HEK293 (cell line): ENCODE data around the gene FUOM.

Source experiments
- BCL11B ChIP-seq: fragments of 450-650 bp; formaldehyde crosslinking; IDR thresholded peaks from 2 replicates; pipeline ENCODE4 v1.5.1; 2016; ENCODE audit warnings: low read depth, missing biosample characterization, missing genetic modification characterization
- GLI4 ChIP-seq: fragments of 450-650 bp; formaldehyde crosslinking; IDR thresholded peaks from 2 replicates; pipeline ENCODE4 v1.5.1; 2016; ENCODE audit warnings: missing biosample characterization, missing genetic modification characterization
- KLF8 ChIP-seq: fragments of 450-650 bp; formaldehyde crosslinking; IDR thresholded peaks from 2 replicates; pipeline ENCODE4 v1.5.1; 2016; ENCODE audit warnings: missing biosample characterization, missing genetic modification characterization
- MZF1 ChIP-seq: fragments of 450-650 bp; formaldehyde crosslinking; IDR thresholded peaks from 2 replicates; pipeline ENCODE4 v1.5.1; 2017; ENCODE audit warnings: missing biosample characterization, missing genetic modification characterization, borderline replicate concordance
- TCF7L2 ChIP-seq: IDR thresholded peaks from 2 replicates; pipeline ENCODE4 v1.6.1; 2011; ENCODE audit warnings: low read depth, mild to moderate bottlenecking, inconsistent platforms, low read length, moderate library complexity, borderline replicate concordance
- YY1 ChIP-seq: fragments of 450-650 bp; formaldehyde crosslinking; IDR thresholded peaks from 2 replicates; pipeline ENCODE4 v1.5.1; 2018; ENCODE audit warnings: missing biosample characterization, missing genetic modification characterization
- ZBTB1 ChIP-seq: fragments of 450-650 bp; formaldehyde crosslinking; IDR thresholded peaks from 2 replicates; pipeline ENCODE4 v1.5.1; 2016; ENCODE audit warnings: missing biosample characterization, missing genetic modification characterization
- ZNF274 ChIP-seq, 2 experiments: fragments of 200-500 bp in 1 of 2; fragments of 450-650 bp in 1 of 2; sonication (Bioruptor generic) in 1 of 2; formaldehyde crosslinking in 1 of 2; IDR thresholded peaks; 2 replicates each; pipeline versions ENCODE4 v1.5.1 to v1.6.1; 2014 to 2016; ENCODE audit warnings: borderline replicate concordance in 1 of 2, inconsistent platforms in 1 of 2, low read length in 1 of 2, missing biosample characterization in 1 of 2, missing genetic modification characterization in 1 of 2
- TF ChIP-seq, protein P1 (sequence below): fragments of 450-650 bp; formaldehyde crosslinking; IDR thresholded peaks from 2 replicates; pipeline ENCODE4 v1.5.1; 2017; ENCODE audit warnings: missing biosample characterization, missing genetic modification characterization
- TF ChIP-seq, protein P2 (sequence below): fragments of 450-650 bp; formaldehyde crosslinking; IDR thresholded peaks from 2 replicates; pipeline ENCODE4 v1.5.1; 2016; ENCODE audit warnings: missing biosample characterization, missing genetic modification characterization
- TF ChIP-seq, protein P3 (sequence below): fragments of 450-650 bp; formaldehyde crosslinking; IDR thresholded peaks from 2 replicates; pipeline ENCODE4 v1.5.1; 2016; ENCODE audit warnings: missing biosample characterization, missing genetic modification characterization
- TF ChIP-seq, protein P4 (sequence below): fragments of 450-650 bp; formaldehyde crosslinking; IDR thresholded peaks from 2 replicates; pipeline ENCODE4 v1.5.1; 2016; ENCODE audit warnings: missing biosample characterization, missing genetic modification characterization, borderline replicate concordance
- TF ChIP-seq, protein P5 (sequence below): fragments of 450-650 bp; formaldehyde crosslinking; IDR thresholded peaks from 2 replicates; pipeline ENCODE4; 2016; ENCODE audit warnings: missing biosample characterization, missing genetic modification characterization

DNA sequence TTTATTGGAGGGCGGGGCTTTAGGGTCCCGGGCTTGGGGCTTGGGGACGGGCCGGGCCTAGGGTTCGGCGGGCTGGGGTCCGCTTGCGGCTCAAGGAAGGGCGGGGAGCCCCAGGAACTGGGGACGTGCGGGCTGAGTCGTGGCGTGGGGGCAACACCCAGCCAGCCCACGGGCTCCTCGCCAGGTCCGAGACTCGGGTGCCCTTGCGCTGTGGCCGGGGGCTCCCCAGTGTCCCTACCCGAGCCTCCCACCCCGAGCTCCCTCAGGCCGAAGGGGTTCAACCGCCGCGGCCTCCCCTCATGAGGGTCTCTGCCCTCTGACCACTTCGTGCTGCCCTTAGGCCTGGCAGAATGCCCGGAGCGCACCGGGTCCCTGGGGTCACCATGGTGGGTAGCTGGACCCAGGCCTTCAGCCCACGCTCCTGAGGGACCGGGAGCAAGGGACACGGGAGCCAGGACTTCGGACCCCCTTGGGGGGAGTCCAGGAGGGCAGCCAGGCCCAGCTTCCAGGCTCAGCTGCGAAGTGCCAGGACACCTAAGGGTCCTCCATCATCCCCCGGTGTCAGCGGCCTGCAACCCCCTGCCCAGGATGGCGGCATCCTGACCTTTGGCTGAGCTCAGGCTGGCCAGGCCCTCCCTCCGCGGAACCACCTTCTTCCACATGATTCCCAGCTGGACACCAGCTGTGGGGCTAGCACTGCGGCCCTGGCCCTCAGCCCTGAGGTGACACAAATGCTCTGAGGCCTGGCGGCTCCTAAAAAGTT lies 524 bp upstream of the FUOM start:
- TF ChIP-seq, protein P1, sequence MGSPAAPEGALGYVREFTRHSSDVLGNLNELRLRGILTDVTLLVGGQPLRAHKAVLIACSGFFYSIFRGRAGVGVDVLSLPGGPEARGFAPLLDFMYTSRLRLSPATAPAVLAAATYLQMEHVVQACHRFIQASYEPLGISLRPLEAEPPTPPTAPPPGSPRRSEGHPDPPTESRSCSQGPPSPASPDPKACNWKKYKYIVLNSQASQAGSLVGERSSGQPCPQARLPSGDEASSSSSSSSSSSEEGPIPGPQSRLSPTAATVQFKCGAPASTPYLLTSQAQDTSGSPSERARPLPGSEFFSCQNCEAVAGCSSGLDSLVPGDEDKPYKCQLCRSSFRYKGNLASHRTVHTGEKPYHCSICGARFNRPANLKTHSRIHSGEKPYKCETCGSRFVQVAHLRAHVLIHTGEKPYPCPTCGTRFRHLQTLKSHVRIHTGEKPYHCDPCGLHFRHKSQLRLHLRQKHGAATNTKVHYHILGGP (tag by site-specific recombination): no peak
- TF ChIP-seq, protein P2, sequence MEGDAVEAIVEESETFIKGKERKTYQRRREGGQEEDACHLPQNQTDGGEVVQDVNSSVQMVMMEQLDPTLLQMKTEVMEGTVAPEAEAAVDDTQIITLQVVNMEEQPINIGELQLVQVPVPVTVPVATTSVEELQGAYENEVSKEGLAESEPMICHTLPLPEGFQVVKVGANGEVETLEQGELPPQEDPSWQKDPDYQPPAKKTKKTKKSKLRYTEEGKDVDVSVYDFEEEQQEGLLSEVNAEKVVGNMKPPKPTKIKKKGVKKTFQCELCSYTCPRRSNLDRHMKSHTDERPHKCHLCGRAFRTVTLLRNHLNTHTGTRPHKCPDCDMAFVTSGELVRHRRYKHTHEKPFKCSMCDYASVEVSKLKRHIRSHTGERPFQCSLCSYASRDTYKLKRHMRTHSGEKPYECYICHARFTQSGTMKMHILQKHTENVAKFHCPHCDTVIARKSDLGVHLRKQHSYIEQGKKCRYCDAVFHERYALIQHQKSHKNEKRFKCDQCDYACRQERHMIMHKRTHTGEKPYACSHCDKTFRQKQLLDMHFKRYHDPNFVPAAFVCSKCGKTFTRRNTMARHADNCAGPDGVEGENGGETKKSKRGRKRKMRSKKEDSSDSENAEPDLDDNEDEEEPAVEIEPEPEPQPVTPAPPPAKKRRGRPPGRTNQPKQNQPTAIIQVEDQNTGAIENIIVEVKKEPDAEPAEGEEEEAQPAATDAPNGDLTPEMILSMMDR (tag by site-specific recombination): no peak
- TF ChIP-seq KLF8 (tag by site-specific recombination): 0 out of 2 replicates have a peak, but pooled peaks have one; percentile 18
- TF ChIP-seq ZBTB1 (tag by site-specific recombination): no peak
- no peak for TF ChIP-seq YY1 (tag by site-specific recombination)
- TF ChIP-seq, protein P3, sequence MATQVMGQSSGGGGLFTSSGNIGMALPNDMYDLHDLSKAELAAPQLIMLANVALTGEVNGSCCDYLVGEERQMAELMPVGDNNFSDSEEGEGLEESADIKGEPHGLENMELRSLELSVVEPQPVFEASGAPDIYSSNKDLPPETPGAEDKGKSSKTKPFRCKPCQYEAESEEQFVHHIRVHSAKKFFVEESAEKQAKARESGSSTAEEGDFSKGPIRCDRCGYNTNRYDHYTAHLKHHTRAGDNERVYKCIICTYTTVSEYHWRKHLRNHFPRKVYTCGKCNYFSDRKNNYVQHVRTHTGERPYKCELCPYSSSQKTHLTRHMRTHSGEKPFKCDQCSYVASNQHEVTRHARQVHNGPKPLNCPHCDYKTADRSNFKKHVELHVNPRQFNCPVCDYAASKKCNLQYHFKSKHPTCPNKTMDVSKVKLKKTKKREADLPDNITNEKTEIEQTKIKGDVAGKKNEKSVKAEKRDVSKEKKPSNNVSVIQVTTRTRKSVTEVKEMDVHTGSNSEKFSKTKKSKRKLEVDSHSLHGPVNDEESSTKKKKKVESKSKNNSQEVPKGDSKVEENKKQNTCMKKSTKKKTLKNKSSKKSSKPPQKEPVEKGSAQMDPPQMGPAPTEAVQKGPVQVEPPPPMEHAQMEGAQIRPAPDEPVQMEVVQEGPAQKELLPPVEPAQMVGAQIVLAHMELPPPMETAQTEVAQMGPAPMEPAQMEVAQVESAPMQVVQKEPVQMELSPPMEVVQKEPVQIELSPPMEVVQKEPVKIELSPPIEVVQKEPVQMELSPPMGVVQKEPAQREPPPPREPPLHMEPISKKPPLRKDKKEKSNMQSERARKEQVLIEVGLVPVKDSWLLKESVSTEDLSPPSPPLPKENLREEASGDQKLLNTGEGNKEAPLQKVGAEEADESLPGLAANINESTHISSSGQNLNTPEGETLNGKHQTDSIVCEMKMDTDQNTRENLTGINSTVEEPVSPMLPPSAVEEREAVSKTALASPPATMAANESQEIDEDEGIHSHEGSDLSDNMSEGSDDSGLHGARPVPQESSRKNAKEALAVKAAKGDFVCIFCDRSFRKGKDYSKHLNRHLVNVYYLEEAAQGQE (tag by site-specific recombination): no peak
- TF ChIP-seq, protein P4, sequence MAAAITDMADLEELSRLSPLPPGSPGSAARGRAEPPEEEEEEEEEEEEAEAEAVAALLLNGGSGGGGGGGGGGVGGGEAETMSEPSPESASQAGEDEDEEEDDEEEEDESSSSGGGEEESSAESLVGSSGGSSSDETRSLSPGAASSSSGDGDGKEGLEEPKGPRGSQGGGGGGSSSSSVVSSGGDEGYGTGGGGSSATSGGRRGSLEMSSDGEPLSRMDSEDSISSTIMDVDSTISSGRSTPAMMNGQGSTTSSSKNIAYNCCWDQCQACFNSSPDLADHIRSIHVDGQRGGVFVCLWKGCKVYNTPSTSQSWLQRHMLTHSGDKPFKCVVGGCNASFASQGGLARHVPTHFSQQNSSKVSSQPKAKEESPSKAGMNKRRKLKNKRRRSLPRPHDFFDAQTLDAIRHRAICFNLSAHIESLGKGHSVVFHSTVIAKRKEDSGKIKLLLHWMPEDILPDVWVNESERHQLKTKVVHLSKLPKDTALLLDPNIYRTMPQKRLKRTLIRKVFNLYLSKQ (tag by site-specific recombination): no peak
- no peak for TF ChIP-seq ZNF274 (IDR thresholded peaks at IDR 0.05; ENCODE audit: low read length)
- no peak for TF ChIP-seq ZNF274 (tag by site-specific recombination; IDR thresholded peaks at IDR 0.05; ENCODE audit: borderline replicate concordance)
- no peak for TF ChIP-seq BCL11B
- TF ChIP-seq, protein P5, sequence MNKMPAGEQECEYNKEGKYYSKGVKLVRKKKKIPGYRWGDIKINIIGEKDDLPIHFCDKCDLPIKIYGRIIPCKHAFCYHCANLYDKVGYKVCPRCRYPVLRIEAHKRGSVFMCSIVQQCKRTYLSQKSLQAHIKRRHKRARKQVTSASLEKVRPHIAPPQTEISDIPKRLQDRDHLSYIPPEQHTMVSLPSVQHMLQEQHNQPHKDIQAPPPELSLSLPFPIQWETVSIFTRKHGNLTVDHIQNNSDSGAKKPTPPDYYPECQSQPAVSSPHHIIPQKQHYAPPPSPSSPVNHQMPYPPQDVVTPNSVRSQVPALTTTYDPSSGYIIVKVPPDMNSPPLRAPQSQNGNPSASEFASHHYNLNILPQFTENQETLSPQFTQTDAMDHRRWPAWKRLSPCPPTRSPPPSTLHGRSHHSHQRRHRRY (tag by site-specific recombination): no peak
- no peak for TF ChIP-seq MZF1 (tag by site-specific recombination)
- no peak for TF ChIP-seq GLI4
- TF ChIP-seq TCF7L2: no peak
